Tibial nerve (tissue), 4 donors: ENCODE measurements around the gene NR4A3.

Experiments used
- CTCF ChIP-seq, 5 experiments: fragments of 200-600 bp in 3 of 5; fragments of 450-650 bp in 2 of 5; sonication (generic) in 3 of 5; IDR thresholded peaks; one replicate each; pipeline ENCODE4 v1.5.1; 2016 to 2019; ENCODE audit warnings: antibody characterized with exemption in 5 of 5, mild to moderate bottlenecking in 3 of 5, moderate library complexity in 2 of 5
- EP300 ChIP-seq, 2 donors: sonication (generic); formaldehyde crosslinking; IDR thresholded peaks; one replicate each; pipeline ENCODE4 v1.6.1; 2017; ENCODE audit warnings: antibody characterized with exemption in 2 of 2, mild to moderate bottlenecking in 1 of 2
- POLR2A ChIP-seq, 2 donors: fragments of 450-650 bp; IDR thresholded peaks; one replicate each; pipeline ENCODE4 v1.6.1; 2017; ENCODE audit warnings: antibody characterized with exemption in 2 of 2, mild to moderate bottlenecking in 2 of 2, moderate library complexity in 2 of 2

GRCh38 chr9:99807956-99808355 is 13.7 kb upstream of the NR4A3 start:
- no peak for TF ChIP-seq CTCF (IDR thresholded peaks at IDR 0.05)
- TF ChIP-seq POLR2A (IDR thresholded peaks at IDR 0.05), result no peak
- TF ChIP-seq EP300 (IDR thresholded peaks at IDR 0.05), result no peak
